ENCODE results near the gene RAB4A.

The RAB4A gene

DNA sequence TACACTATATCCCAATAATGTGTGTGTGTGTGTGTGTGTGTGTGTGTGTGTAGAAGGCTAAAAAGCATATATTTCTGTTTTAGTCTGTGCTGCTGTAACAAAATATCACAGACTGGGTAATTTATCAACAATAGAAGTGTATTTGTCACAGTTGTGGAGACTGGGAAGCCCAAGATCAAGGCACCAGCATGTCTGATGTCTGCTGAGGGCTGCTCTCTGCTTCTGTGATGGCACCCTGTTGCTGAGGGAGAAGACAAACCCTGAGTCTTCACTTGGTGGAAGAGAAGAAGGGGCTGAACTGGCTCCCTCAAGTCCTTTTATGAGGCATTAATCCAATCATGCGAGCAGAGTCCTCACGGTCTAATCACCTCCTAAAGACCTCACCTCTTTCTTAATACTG lies 23.0 kb upstream of the RAB4A start:
- no peak for DNase-seq

- no peak for DNase-seq
Observed at GRCh38 chr1:229248821-229249817, 21.8 kb upstream of the RAB4A start.

DNA sequence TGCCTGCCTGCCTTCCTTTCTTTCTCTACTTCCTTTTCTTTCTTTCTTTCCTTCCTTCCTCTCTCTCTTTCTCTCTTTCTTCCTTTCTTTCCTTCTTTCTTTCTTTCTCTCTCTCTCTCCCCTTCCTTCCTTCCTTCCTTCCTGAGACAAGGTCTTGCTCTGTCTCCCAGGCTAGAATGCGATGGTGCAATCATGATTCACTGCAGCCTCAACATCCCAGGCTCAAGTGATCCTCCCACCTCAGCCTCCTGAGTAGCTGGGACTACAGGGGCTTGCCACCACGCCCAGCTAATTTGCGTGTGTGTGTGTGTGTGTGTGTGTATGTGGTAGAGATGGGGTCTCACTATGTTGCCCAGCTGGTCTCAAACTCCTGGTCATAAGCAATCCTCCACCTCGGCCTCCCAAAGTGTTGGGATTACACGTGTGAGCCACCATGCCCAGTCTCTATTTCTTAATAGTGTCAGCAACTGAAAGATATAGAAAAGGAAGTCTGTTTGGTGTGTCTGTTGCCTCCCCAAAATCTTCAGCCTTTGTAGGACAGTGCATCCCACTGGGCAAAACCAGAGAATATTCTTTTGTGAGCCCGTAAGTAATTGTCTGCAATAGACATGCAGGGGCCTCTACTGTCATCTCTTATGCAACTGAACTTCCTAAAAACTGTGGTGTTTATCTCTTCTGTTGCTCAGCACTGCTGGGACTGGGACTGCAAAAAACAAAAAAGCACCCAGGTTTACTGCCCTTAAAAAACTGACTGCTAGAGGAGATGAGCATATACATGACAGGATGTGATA lies 20.9 kb upstream of the RAB4A start:
- no peak for DNase-seq

- DNase-seq = peak; percentile 51
Observed at GRCh38 chr1:229251185-229251584, 19.7 kb upstream of the RAB4A start.

DNA sequence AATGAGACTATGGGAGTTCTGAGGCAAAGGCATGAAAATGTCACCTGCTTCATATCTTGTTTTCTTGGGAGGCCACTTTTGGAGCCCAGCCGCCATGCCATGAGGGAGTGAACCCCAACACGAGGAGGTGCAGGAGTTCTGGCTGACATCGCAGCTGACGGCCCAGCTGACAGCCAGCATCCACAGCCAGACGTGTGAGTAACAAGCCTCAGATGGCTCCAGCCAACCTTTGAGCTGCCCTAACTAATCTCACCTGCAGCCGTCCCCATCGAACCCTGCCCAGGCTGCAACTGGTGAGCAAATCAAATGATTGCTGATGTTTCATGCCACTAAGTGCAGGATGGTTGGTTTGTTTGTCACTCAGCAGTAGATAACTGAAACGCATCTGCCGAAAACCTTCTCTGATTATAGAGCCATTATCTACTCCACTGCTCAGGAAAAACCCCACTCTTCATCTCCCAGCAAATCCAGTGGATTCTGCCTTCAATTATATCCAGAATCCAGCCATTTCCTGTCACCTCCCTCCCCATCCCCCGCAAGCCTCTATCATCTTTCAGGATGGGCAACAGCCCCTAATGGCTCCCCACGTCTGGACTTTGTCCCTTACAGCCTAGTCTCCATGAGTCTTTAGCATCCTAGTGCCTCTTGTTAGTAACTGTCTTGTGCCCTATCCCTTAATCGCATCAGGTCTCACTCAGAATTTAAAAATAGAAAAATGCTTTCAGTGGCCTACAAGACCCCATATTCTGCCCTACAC lies 18.5 kb upstream of the RAB4A start:
- no peak for DNase-seq

DNA sequence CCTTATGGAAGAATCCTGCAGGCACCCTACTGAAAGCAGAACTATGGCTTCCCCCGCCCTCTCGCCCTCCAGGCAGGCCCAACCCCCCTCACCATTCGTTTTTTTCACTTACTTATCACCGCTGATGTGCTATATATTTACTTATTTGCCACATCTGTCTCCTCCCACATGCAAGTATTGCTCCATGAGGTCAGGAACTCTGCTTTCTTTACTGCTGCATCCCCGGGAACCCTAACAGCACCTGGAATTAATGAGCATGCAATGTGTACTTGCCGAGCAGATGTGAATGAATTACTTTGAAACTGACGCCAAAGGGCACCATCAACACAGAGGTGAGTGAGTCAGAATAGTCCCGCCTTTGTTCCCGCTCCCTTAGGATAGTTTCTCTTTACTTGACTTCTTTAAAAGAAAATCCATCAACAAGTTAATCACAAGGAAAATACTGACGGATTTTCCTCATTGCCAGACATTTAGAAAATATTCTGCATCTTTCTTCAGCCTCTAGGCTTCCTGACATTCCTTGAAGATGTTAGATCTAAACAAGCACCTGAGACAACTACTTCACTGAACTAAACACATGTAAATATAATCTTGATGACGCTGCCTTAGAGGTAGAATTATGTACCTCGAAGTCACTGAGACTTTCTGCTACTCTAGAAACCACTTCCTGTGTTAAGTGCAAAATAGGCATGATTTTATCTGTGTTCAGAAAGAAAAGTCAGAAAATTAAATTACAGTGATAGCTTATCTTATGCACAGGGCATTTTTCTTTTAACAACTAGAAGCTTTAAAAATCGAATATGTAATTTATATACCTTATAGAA lies 17.5 kb upstream of the RAB4A start:
- peak; percentile 89 for DNase-seq

DNA sequence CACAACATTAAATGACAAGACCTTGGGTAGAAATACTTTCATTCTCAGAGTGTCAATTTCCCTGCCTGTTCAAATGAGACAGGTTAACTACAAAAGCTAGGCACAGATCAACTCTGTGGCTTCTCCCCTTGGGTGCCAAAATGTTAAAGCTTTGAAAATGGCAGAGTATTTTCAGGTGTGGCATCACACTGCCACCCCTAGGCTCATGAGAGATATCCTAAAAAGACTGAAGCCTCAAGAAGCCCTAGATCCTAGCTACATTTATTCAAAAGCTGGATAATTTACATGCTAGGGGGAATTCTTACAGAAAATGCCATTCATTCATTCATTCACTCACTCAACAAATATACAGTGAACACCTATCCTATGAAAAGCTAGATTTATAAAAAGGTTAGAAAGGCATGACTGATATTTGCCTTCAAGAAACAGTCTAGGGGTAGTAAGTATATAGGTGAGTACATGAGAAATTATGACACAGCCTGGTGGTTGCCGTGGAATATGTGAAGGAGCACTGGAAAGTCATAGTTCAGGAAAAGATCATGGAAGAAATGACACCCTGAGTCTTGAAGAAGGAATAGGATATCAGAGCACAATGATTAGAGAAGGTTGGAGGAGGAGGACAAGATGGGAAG lies 15.9 kb upstream of the RAB4A start:
- no peak for DNase-seq

DNA sequence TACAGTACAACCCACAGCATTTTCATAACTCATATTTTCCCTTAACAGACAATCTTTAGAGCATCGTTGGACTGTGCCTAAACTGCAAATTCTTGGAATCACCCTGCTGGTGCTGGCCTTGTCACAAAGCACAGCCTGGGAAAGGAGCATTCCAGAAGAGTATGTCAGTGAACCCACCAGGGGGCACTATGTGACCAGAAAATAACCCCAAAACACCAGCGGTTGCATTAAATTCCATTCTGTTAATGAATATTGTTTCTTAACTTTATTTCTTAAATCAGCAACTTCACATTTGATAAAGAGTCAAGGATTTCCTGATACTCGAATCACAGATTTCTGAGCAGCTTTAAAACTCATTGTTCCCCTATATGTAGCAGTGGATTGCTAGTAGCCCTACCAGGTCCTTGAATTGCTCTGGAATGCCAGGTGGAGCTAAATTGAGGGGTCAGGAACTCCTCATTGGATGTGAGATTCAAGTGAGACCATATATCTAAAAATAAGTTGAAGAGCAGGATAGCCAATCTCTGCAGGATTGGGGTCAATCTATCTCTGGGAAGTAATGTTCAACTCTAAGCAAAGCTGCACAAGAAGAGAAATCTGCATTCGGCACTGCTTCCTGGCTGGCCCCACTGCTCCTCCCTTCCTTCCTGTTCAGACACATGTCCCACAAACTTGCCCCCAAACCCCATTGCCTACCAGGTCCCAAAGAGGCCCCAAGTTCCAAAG lies 12.7 kb upstream of the RAB4A start:
- peak; percentile 75 for DNase-seq

- DNase-seq = no peak
Observed at GRCh38 chr1:229258757-229259060, 12.2 kb upstream of the RAB4A start.

DNA sequence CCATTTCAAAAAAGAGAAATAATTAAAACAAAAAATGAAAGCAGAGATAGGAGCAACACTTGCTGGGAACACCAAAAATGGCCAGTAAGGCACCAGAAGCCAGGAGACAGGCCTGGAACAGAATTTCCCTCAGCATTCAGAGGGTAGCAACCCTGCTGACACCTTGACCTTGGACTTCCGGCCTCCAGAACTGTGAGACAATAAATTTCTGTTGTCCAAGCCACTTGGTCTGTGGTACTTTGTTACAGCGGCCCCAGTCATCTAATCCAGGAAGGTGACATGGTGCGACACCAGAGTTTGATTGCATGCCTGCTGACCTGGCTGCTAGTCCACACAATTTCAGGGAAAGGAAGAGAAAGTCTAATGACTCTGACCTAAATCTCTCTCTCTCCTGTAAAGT lies 10.6 kb upstream of the RAB4A start:
- no peak for DNase-seq

- DNase-seq = no peak
Observed at GRCh38 chr1:229262239-229262638, 8.7 kb upstream of the RAB4A start.

DNA sequence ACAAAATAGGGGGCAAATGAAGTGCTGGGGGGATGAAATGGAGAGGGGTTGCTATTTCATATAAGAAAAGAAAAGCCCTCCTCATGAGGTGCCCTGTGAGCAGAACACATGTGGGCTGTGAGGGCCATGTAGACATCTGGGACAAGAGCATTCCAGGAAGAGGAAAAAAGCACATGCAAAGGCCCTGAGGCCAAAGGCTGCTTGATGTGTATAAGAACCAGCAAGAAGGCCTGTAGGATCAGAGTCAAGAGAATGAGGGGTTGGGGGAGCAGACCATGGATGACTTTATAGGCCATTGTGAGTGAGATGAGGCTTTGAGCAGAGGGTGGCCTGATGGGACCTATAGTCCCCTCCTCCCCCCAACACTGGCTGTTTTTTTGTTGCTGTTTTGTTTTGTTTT lies 7.7 kb upstream of the RAB4A start:
- no peak for DNase-seq

- DNase-seq = no peak
Observed at GRCh38 chr1:229264068-229264467, 6.8 kb upstream of the RAB4A start.

DNA sequence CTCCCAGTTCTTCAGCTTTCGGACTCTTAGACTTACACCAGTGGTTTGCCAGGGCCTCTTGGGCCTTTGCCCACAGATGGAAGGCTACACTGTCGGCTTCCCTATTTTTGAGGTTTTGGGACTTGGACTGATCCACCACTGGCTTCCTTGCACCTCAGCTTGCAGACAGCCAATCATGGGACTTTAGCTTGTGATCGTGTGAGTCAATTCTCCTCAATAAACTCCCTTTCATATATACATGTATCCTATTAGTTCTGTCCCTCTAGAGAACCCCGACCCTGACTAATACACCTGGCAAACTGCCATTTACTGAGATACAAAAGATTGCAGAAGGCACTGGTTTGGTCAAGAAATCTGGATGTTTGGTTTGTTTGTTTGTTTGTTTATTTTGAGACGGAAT lies 6.4 kb upstream of the RAB4A start:
- DNase-seq = no peak

DNA sequence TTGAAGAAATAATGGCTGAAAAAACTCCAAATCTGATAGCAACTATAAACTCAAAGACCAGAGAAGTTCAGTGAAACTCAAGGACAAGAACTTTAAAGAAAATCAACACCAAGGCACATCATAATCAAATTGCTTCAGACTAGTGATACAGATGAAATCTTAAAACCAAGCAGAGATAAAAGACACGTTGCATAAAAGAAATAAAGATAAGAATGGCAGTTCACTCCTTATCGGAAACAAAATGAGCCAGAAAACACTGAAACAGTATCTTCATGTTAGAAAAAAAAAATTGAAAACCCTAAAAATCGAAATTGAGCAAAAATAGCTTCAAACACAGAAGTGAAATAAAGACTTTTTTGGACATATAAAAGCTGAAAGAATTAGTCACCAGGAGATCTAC lies 4.6 kb upstream of the RAB4A start:
- no peak for DNase-seq

GRCh38 chr1:229266832-229267500 lies 3.9 kb upstream of the RAB4A start:
- no peak for DNase-seq

DNA sequence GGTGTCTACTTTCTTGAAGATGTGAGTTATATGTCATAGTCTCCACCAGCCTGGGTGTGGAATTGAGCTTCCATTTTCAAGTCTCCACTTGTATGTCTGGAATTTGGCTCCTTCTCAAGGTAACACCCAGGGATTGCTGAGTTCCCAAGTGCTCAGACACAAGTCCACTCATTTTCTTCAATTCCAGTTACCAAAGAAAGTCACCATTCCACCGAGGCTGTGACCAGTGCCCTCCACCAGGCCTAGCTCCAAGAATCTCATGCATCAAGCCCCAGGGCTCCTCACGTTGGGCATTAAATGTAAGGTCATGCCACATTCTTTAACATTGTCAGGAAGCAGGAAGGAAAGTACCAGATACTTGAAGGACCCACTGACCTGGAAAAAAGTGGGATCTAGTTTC lies 2.4 kb upstream of the RAB4A start:
- DNase-seq = no peak

DNA sequence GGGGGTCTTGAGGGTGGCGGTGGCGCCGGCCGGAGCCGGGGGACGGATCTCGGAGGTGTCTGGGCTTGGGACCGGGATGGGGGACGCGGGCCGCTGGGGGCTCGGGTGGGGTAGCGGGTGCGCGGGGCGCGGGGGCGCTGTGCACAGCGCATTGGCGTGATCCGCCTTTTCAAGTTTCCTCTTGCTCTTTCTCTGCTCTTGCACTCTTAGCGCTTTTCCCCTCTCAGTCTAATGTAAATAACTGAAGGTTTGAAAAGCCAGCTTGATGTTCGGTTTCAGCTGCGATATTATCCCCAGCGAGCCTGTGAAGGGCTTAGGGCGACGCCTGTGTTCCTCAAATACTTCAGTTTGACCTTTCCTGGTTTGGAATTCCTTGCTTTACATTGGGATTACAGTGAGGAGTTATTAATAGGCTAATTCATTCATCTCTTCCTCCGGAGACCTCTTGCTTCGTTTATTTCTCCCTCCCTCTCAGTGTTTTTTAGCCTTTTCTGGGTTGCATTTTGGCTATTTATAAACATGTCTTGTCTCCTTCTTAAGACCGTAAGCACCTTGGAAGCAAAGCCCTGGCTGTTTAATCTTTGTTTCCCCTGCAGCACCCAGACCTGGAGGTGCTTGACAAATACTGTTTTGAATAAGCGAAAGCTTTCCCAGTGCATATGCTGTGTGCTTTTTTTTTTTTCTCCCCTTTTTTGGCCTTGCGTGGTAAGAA lies 693 bp downstream of the RAB4A start:
- no peak for DNase-seq

DNA sequence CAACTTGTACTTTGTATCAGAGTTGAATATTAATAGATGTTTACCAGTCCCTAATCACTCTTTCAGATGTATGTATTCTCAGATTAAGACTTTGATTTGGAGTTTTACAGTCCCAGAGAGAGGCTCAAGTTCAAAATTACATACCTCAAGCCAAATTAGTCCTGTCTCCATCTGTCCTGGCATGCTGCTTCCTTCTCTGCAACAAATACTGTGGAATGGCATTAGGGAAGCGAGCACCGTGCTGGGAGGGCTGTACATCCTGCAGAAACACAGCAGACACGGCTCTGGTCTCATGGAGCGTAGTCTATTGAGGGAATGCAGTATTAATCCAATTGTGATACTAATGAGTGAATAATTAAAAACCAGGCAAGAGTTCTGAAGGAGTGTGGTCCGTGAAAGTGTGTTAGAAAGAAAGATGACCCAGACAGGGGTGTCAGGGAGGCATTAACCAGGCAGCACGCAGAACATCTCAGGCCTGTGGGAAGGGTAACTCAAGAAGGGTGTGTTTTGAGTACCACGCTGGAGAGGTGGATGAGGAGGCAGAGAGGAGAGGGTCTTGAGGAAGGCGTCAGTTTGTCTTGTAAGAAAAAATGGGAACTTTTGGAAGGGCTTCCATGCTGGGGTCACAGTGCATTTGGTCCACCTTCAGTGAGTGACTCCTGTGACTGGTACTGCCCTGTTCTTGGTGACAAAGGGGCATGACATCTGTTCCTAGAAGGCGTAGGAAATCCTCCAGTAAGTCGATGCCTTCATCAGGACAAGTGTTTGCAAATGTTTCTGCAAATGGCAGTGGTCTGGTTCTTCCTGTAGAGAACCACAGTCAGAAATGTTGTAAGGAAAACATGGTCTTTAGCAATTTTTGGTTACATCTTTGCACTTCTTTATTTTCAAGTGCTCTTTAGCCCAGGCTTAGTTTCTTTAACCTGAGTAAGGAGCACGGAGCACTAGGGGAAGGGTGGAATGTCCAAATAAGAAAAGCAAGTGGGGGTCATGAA lies 1.6 kb downstream of the RAB4A start:
- no peak for DNase-seq
